CD1c-positive myeloid dendritic cell (primary cell): Measurements from ENCODE around the gene SNX18.
"Not testable (repeated sequence)": the region's sequence is repeated elsewhere in the genome, so short reads cannot be mapped to it uniquely, and the experiment has no call there.

Source experiments
- DNase-seq: peaks from one replicate; pipeline ENCODE4 v3.0.0-alpha.2; 2016; ENCODE audit errors: extremely low spot score

The SNX18 gene, protein sequence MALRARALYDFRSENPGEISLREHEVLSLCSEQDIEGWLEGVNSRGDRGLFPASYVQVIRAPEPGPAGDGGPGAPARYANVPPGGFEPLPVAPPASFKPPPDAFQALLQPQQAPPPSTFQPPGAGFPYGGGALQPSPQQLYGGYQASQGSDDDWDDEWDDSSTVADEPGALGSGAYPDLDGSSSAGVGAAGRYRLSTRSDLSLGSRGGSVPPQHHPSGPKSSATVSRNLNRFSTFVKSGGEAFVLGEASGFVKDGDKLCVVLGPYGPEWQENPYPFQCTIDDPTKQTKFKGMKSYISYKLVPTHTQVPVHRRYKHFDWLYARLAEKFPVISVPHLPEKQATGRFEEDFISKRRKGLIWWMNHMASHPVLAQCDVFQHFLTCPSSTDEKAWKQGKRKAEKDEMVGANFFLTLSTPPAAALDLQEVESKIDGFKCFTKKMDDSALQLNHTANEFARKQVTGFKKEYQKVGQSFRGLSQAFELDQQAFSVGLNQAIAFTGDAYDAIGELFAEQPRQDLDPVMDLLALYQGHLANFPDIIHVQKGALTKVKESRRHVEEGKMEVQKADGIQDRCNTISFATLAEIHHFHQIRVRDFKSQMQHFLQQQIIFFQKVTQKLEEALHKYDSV

DNA sequence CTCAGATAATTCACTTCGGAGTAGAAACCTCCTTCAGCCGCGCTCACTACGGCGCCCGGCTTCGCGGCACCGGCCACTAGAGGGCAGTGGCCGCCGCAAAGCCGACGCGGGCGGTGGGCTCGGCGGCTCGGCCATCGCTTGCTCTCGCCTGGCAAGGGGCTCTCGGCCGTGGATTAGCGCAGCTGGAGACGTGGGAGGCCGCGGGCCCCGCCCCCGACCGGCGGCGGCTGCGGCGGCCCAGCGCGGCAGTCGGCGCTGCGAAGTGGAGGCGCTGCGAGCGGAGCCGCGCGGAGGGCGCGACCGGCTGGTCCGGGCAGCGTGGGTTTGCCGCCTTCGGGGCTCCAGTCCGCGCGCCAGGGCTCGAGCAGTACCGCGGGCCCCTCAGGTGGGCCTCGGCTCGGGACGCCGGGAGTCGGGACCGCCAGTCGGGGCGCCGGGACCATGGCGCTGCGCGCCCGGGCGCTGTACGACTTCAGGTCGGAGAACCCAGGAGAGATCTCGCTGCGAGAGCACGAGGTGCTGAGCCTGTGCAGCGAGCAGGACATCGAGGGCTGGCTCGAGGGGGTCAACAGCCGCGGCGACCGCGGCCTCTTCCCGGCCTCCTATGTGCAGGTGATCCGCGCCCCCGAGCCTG lies at the start of gene SNX18:
Gene SNX18 (plus strand): TSS at position 248 of the 634 bp plus-strand sequence. CDS start 194 bp downstream, at position 442.
- DNase-seq: peak; percentile 97

DNA sequence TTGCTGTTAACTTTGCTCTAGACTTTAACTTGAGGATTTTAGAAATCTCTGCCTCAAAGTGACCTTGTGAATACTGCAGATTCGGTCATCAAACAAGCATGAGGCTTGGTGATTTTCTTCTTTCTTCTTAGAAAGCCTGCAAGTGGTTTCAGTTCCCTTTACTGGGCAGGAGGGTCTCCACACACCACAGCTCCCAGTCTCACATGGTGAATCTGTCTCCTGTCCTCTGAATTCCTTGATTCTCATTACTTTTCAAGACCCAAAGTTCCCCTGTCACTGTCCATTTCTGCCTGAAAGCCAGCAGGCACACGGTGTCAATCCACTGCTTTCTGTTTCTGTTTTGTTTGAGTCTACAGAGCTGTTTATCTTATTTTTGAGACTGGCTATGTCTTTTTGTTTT lies 47.9 kb upstream of the SNX18 start:
- DNase-seq: peak; percentile 21

DNA sequence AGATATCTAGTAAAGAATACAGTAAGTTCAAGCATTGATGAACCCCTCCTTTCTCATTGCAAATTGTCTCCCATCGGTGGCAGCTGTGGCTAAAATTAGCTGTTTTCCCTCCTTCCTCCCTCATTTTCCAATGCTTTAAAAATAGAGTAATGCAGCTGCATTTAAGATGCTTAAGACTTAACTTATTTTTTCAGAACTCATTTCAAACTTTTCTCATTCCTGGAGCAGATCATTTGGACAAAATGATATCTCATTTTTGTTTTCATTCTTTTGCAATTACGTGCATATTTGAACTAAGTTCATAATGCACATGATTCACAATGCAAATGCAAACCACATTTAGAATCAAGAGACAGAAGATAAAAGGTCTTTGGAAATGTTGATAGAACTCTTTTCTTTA lies 47.4 kb upstream of the SNX18 start:
- DNase-seq: no peak

DNA sequence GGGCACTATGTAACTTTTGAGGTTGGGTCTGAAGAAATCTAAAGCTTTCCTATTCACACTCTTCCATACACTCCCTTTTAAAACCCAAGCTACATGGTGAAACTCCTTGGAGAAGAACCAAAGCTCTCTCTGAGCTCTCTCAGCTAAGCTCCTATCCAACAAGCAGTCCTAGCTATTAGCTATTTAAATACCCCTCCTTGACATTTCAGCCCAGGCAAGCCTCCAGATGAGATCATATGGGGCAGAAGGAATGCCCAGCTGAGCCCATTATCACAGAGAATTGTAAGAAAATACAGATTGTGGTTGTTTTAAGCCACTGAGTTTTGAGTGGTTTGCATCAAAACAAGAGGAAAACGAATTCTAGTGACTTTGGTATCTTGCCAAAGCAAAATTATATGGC lies 46.9 kb upstream of the SNX18 start:
- DNase-seq: no peak

DNA sequence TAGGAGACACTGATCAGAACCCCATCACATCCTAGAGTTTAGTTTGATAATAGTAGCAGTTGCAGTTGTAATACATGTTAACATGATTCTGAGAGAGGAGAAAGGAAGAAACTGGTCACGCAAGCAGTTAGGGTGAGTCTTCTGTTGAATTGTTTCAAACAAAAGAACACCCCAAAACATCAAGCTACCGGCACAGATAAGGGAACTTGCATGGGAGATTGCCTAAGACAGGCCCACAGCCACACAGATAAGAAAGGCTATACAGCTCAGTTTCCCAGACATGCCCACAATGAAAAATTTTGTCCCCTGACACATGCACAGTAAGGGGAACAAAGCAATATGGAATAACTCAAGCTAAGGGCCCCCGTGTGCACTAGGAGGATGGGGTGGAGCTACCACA lies 46.2 kb upstream of the SNX18 start:
- no peak for DNase-seq

DNA sequence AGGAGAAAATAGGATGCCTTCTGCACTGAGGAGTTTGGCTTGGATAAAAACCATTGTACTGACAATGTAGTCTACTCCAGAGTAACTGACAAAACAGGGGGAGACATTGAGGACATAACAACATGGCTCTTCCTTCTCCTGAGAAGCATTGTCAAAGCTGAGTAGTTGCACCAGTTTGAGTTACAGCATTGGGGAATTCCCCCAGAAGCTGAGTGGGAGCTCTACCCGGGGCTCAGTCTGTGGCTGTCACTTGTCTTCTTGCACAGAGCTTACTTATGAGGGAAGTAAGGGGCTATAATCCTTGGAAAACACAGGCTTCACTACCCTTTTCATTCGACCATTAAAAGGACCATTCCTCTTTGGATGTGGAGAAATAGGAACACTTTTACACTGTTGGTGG lies 40.9 kb upstream of the SNX18 start:
- DNase-seq: peak; percentile 19

DNA sequence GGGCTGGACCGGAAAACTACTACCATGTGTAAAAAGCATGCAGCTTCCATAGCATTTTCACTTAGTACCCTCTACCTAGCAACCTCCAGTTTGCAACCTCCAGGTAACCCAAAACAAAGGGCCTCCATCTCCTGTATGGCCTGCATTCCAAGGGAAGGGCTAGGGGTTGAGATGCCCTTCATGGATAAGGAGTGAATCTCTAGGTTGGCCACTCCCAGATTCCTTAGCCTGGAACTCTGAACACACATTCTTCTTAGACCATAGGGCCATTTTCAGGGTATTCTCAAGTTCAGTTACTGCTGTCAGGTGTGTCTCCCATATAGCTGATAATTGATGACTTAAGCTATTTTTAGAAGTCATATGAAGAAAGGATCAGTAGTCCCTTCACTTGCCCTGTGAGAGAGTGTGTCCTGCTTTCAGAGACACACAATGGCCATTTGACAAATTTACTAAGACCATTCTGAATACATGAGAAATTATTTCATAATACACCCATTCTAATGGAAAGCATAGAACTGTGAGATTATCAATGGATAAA lies 39.5 kb upstream of the SNX18 start:
- no peak for DNase-seq

DNA sequence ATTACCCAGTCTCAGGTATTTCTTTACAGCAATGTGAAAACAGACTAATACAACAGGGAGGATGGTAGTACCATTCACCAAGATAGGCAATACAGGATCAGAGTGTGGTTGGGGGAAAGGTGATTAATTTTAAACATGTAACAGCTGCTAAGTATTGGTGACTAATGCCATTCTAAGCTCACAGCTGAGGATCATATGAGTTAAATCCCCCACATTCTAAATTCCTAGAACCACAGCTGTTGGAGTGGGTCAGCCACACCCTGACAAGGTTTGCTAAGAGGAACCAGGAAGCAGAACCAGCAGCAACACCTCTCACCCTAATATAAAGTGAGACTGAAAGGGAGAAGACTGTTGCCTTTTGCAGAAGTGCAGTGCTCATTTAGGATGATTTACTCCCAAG lies 37.3 kb upstream of the SNX18 start:
- peak; percentile 83 for DNase-seq

DNA sequence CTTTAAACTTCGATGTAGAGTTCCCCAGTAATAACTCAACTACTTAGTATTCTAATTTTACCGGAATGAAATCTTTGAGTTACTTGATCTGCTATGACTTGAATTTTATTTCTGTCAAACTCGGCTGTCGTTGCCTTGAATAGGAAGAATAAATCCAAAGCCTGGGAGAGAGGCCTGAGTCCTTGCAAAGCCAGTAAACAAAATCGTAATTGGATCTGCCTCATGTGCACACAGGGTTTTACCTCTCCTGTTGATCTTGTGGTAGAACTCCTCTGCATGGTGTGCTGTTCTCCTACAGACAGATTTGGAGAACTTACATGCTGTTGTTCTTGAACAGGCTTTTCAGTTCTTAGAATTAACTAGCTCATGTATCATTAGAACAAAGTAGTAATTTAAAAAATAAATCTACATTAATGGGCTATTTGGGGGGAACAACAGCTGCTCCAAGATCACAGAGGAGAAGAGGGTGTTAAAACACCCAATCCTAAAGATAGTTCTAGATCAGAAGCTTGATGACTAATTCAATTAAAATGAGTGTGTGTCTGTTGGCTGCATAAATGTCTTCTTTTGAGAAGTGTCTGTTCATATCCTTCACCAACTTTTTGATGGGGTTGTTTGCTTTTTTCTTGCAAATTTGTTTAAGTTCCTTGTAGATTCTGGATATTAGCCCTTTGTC lies 33.2 kb upstream of the SNX18 start:
- DNase-seq: no peak

DNA sequence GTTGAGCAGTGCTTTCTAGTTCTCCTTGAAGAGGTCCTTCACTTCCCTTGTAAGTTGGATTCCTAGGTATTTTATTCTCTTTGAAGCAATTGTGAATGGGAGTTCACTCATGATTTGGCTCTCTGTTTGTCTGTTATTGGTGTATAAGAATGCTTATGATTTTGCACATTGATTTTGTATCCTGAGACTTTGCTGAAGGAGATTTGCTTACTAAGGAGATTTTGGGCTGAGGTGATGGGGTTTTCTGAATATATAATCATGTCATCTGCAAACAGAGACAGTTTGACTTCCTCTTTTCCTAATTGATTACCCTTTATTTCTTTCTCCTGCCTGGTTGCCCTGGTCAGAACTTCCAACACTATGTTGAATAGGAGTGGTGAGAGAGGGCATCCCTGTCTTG lies 31.9 kb upstream of the SNX18 start:
- not testable (repeated sequence) for DNase-seq

DNA sequence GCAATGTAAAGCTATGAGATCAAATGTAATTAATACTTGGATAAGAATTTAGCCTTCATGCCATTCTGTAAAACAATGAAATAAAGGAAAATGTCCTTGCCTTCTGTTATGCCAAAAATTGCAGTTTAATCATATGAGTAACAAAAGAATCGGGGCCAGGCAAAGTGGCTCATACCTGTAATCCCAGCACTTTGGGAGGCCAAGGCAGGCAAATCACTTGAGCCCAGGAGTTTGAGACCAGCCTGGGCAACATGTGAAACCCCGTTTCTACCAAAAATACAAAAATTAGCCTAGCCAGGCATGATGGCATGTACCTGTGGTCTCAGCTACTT lies 27.9 kb upstream of the SNX18 start:
- not testable (repeated sequence) for DNase-seq

DNA sequence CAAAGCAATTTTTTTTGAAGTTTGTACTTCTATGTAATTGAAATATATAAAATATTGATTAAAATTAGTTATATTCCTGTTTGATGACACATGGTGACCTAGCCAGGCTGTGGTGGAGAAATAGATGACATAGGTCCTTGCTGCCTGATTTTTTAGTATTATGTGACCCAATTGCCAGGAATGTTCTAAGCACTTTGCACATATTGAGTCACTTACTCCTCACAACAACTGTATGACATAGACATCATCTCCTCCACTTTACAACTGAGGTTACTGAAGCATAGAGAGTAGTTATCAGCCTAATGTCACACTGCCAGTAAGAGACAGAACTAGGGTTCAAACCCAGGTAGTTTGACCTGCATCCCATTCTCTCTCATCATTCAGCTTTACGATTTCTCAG lies 26.2 kb upstream of the SNX18 start:
- no peak for DNase-seq

DNA sequence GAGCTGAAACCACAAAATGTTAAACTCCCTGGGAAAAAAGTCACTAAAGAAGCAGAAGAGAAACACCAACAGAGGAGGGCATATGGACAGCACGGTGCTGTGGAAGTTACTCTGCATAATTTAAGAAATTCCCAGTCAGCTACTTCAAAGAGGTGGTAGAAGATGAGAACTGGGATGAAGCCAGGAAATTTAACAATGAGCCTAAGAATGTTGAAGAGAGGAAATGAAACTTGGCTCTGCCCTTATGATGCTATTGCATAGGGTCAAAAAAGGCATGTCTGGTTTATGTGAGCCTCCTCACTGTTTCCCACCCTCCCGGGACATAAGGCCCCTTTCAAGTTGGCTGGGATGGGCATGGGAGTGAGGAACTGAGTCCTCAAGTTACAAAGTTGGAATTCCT lies 25.4 kb upstream of the SNX18 start:
- DNase-seq: peak; percentile 9

DNA sequence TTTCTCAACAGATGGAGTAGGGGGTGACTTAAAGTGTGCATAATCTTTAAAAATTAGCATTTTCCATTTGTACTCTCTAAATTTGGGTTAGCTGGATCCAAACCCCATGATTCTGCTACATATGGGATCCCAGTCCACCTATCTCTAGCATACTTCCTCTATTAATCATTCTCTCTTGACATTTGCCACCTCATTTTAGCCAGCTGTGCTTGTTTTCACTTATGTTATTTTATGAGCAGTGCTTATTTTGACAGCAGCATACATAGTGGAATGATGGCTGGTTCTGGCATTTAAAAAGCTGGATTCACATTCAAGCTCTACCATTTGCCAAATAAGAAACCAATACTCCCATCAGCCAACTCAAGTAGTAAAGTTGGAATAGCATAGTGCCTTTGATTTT lies 22.5 kb upstream of the SNX18 start:
- no peak for DNase-seq

DNA sequence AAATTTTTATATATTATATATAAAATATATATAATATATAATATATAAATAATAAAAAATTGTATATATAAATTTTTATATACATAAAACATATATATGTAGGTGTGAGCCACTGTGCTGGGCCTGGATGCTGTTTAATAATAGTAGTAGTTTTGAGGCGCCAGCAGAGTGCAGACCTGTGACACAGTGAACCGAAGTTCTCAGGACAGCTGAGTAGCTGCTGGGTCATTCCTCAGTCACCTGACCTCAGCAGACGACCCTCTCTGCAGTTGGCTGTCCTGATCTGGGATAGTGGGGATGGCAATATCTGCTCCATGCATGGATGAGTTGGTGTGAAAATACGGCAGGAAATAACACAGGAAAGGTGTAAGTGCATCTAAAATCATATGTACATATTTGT lies 3.3 kb upstream of the SNX18 start:
- DNase-seq: peak; percentile 6

DNA sequence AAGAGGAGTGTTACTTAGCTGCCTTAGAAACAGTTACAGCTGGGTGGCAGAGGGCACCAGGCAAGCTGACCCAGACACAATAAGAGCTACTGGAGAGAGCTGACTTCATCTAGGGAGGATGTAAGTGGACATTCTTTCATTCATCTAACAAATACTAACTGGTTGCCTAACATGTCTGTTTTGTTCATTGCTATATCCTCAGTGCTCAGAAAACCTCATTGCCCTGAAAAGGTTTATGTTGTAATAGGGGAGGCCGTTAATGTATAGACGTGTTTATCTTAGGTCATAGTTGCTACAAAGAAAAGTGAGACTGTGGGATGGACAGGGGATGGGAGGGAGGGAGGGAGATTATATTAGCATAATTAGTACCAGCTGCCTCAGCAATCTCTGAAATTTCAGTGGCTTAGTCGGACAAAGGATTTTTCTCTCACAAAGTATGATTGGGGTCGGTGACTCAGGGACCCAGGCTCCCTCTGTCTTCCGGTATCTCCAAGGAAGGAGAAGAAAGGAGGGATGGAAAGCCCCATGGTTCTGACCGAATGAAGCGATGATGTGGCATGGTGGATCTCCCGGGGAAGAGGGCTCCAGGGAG lies 2.6 kb upstream of the SNX18 start:
- no peak for DNase-seq

DNA sequence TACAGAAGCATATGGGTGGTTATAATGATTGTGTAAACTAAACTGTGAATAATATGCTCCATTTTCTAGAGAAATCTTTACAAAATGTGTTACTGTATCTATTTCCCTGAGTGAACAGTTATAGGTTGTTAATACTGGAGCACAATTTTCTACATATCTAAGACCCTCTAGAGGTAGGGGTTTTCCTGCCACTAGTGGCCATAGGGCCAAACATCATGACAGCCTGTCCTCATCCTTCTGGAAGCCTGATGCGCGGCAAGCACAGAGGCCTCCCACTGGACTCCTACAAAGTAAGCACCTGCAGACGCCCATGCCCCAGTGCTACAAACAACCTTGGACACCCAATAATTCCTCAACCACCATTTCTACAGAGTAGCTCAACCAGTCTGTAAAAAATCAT lies 1.9 kb upstream of the SNX18 start:
- DNase-seq: no peak

DNA sequence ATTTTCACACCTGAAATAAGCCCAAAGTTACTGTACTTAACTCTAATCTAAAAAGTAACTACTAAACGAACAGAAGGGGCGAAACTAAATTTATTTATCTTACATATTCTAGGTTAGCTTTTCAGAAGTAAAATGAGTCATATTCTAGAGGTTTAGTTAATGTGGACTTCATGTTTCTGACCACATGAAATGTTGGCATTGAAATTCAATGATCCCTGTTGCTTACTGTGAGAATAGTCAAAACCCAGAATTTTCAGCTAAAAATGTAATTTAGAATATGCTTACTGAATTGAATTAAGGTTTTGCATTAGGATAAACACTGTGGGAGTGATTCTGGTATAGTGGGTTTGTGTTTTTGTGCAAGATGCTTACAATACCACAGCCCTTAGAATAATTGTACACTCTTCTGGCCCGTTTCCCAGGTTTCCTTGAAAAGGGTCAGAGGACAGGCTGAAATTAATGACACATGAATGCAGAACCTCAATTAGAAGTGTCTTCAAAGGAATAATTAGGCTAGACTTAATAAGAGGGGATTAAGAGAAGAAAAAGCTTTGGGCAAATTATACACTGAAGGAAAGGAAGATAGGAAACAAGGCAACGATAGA lies 1.4 kb upstream of the SNX18 start:
- no peak for DNase-seq

DNA sequence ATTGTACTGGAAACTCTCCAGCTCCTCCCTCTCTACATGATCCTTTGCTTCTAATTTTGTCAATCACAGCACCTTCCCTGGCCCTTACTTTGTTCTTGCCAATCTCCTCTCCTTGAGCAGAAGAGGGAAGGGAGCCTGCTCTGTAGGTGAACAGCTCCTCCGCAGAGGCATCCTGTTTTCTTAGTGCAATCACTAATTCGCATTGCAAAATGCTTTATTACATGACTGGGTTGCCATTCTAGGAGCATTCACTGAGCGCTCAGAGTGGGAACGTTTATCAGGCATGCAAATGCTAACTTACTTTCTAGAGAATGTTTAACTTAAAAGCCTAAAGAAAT lies 416 bp upstream of the SNX18 start:
- DNase-seq: no peak

DNA sequence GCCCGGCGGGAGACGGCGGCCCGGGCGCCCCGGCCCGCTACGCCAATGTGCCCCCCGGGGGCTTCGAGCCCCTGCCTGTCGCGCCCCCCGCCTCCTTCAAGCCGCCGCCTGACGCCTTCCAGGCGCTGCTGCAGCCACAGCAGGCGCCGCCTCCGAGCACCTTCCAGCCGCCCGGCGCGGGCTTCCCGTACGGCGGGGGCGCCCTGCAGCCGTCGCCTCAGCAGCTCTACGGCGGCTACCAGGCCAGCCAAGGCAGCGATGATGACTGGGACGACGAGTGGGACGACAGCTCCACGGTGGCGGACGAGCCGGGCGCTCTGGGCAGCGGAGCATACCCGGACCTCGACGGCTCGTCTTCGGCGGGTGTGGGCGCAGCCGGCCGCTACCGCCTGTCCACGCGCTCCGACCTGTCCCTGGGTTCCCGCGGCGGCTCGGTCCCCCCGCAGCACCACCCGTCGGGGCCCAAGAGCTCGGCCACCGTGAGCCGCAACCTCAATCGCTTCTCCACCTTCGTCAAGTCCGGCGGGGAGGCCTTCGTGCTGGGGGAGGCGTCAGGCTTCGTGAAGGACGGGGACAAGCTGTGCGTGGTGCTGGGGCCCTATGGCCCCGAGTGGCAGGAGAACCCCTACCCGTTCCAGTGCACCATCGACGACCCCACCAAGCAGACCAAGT lies 723 bp downstream of the SNX18 start:
- peak; percentile 75 for DNase-seq
